ENCODE data around the gene EXOG.

The EXOG gene

DNA sequence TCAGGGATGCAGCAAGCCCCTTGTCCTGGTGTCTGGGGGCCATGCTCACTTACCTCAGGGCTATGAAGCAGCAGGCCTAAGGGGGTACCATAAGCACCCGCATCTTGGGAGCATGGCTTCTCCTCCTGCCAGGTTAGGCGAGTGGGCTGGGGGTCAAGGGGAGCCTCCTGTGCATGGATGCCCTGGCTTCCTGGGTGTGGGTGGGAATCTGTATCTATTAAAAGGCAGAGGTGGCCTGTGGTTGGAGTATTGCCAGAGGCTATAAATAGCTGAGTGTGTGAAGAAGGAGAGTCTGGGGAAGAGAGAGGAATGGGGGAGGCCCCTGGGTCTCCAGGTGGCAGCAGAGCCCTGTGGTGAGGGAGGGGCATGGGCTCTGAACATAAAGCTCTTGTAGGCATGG is 22.9 kb upstream of the EXOG start:
- no peak for DNase-seq (ENCODE audit: low spot score)

DNA sequence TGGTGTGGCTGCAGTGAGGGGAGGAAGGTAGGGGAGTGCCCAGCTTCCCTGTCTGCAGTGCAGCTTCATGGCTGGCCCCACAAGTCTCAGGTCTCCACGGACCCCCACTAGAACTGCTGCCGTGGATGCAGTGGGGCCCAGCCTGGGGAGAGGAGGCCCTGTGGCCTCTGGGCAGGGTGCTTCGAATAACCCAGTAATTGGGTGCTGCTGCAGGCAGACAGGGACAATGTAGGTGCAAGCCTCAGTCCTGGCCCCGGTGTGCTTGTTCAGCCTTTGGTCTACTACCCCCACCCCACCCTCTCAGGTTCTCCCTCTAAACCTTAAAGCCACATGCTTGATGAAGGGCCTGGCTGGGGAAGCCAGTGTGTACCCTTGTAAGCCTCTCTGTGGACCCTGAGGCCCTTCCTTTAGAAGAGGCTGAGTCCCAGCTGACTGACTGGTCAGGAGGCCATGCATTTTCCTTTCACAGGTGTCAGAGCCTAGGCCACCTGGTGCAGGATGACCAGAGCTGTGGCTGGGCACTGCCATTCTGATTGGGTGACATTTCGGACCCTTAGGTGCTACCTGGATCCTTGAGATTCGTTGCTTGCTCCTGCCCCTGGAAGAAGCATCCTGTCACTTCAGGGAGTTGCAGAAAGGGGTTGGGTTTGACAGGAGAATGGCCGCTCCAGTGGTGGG is 21.1 kb upstream of the EXOG start:
- no peak for DNase-seq (ENCODE audit: low spot score)

DNA sequence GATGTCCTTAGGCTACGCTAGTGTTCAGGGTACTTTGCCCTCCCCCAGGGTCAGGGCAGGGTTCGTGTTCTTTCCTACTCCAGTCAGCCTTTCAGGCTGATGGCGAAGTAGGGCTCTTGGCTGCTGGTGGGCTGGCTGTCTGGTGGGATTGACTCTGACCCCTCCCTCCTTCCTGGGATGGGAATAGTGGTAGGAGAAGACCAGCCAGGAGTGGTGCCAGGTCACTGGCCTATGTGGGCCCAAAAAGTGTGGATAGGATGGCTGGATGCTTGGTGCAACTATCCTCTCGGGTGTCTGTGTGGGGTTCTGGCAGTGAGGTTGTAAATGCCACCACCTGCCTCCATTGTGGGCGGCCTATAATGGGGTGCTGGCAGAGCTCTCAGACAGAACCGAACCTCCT is 20.4 kb upstream of the EXOG start:
- DNase-seq (ENCODE audit: low spot score) = no peak

DNA sequence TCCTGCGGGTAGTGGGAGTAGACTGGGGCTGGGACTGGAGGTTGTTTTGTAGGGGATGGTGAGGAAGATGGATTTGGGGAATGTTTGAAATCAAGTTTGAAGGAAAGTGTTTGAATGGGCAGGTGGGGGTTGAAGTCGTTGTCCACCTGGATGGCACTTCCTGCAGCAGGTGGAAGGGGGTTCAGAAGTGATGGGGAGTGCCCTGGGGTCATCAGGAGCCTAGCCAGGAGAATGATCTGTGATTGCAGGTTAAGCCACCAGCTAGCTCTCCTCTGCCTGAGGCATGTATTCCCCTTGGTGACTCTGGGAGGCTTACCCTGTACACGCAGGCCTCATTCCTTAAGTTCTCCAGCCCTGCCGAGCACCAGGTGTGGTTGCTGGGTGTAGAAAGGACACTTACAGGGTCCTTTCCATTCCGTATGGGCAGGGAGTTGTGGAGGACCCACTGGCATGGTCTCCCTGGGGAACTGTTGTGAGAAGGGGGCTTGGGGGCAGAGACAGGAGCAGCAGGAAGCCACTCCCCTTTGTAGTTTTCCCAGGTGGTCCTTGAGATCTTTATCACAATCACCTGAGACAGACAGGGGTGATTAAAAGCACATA is 19.9 kb upstream of the EXOG start:
- no peak for DNase-seq (ENCODE audit: low spot score)

DNA sequence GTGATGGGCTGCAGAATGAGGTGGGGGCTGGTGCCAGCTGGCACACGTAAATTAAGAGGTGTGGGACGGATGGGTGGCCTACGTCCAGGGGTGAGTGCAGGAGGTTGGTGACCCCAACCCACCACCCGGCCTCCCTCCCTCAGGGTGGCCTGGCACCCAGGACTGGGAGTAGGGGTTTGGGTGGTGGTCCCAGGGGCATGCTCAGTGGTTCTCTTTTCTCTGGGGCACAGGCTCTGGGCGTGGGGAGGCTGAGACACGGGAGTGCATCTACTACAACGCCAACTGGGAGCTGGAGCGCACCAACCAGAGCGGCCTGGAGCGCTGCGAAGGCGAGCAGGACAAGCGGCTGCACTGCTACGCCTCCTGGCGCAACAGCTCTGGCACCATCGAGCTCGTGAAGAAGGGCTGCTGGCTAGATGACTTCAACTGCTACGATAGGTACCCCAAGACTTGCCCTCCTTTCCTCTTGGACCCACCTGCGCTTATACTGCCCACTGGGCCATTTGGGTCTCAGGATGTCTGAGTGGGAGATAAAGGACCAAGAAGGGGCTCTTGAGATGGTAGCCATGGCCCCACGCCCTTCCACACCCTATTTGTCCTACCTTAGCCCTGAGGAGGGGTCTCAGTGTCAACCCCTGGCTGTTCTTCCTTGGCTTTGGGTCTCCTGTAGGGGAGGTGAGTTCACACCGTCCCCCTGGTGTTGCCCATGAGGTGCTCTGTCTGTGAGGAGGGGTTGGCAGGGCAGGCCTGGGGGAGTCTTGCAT is 18.9 kb upstream of the EXOG start:
- DNase-seq (ENCODE audit: low spot score) = no peak

DNA sequence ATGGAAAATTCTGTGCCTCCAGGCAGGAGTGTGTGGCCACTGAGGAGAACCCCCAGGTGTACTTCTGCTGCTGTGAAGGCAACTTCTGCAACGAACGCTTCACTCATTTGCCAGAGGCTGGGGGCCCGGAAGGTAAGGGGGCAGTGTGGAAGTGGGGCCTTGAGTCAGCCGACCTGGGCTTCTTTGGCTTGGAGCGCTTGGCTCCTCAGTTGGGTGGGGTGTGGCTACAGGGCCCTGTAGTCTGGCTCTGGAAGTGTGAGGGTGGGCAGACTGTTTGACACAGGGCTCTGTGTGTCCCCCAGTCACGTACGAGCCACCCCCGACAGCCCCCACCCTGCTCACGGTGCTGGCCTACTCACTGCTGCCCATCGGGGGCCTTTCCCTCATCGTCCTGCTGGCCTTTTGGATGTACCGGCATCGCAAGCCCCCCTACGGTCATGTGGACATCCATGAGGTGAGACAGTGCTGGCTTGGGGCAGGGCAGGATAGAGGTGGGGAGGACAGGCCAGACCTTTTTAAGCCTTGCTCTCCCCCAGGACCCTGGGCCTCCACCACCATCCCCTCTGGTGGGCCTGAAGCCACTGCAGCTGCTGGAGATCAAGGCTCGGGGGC is 18.2 kb upstream of the EXOG start:
- no peak for DNase-seq (ENCODE audit: low spot score)

DNA sequence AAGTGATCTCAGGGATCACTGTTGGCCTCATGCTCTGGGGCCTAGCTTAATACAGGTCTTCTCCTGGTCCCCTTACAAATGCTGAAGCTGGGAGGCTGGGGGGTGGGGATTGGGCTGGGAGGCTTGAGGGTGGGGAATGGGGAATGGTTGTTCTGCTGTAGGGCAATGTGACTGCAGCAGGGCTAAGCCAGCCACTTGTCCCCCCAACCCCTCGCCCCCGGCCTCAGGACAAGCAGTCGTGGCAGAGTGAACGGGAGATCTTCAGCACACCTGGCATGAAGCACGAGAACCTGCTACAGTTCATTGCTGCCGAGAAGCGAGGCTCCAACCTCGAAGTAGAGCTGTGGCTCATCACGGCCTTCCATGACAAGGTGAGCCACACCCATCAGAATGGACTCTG is 17.2 kb upstream of the EXOG start:
- no peak for DNase-seq (ENCODE audit: low spot score)

DNA sequence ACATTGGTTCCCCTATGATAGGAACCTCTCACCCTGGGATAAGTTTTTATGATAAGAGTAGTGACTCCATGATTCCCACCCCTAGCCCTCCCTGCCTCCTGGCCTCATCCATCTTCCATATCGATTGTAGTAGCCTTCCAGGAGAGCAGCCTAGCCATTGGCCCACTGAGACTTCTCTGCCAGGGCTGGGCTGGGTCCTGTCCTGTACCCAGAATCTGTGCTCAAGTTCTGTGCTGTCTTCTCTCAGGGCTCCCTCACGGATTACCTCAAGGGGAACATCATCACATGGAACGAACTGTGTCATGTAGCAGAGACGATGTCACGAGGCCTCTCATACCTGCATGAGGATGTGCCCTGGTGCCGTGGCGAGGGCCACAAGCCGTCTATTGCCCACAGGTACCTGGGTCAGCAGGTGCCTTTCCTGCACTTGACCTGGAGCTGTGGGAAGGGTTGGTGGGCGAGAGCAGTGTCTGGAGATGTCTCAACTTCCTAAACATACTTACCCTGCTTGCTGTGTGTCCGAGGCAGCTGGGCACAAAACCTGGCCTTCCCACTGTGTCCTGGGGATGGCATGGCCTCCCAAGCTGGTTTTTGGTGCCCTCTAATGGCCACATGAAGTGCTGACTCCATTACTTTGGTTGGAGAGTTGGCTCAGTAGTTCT is 16.6 kb upstream of the EXOG start:
- peak; percentile 48 for DNase-seq (ENCODE audit: low spot score)

DNA sequence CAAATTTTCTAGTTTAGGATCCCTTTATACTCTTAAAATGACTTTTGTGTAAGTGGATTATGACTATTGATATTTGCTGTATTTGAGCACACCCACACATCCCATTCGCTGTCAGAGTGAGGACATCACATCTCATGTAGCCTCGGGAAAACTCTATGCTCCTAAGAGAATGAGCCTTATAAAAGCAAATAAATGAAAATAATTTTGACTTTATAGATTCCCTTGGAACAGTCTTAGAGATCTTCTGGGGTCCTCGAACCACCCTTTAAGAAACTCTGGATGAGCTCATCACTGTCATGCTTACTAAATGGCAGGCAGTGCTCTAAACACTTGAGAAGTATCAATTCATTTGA is 16.1 kb upstream of the EXOG start:
- no peak for DNase-seq (ENCODE audit: low spot score)

DNA sequence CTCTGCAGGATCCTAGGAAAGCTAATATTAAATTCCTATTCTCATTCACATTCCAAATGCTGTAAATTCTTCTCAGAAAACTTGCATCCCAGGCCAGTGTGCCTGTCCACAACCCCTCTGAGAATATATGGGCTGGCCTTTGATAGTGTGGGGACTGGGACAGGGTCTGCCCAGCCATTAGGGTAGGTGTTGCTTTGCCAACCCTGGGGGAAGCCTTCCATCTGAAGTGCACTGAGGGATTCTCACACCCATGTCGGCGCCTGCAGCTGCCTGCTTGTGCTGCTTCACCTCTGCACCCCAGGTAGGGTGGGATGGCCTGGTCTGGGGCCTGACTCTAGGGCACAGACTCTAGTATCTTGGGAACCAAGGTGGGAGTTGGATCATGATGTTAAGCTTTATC is 15.2 kb upstream of the EXOG start:
- no peak for DNase-seq (ENCODE audit: low spot score)

DNA sequence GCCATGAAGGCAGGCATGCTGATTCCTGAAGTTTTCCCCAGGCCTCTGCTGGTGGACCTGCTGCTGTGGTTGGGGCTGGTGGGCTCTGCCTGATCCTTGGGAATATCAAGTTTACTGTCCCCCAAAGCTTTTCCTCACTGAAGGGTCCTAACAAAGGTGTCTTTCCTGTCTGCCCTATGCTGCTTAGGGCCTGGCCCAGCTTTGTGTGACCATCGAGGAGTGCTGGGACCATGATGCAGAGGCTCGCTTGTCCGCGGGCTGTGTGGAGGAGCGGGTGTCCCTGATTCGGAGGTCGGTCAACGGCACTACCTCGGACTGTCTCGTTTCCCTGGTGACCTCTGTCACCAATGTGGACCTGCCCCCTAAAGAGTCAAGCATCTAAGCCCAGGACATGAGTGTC is 13.2 kb upstream of the EXOG start:
- no peak for DNase-seq (ENCODE audit: low spot score)

DNA sequence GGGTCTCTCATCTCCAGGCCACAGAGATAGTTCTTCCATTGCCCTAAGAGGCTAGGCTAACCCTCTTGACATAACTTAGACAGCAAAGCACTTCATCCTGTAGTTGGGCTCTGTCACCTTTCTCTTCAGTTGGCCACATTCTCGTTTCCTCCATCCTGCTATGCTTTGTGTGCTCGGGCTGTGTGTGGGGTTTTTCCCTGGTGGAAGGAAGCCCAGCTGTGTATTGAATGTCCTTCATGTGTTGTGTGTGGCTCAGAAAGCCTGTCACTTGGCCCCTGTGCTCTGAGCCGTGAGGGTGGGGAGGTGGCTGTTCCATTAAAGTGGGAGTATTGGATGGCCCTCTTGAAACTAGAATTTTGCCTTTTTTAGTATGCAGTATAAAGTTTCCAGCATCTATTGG is 8.8 kb upstream of the EXOG start:
- no peak for DNase-seq (ENCODE audit: low spot score)

DNA sequence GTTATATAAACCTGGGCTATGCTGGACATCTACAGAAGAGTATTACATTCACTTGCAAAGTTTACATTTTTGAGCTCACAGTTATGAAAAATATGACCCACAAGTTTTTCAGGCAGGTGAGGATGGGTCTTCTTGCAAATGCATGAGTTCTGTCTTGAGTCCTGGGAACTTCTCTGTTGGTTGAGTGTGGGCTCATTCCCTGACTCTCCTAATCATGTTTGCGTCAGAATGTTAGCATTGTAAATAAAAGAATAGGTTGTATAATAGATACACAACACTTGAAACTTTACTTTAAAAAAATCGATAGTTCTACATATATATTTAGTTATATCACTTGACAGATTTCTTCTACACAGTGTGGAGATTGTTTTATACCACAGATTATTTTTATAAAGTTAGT is 7.2 kb upstream of the EXOG start:
- DNase-seq (ENCODE audit: low spot score) = no peak

DNA sequence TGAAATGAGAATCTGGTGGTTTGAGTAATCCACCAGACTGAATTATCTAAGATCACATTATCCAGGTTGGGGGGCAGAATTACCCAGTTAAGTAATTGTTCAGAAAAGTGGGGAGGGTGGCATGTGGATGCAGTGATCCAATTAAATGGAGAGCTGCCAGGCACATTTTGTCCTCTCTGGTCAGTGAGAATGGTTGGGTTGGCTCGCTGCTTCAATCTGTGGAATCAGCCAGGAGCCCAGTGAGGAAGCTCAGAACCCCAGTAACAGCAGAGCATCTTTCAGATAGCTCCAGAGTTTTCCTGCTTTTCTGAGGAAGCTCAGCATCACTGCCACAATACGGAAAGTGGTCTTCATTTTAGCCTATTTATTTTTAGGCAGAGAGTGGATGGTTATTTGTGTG is 6.4 kb upstream of the EXOG start:
- DNase-seq (ENCODE audit: low spot score) = no peak

DNA sequence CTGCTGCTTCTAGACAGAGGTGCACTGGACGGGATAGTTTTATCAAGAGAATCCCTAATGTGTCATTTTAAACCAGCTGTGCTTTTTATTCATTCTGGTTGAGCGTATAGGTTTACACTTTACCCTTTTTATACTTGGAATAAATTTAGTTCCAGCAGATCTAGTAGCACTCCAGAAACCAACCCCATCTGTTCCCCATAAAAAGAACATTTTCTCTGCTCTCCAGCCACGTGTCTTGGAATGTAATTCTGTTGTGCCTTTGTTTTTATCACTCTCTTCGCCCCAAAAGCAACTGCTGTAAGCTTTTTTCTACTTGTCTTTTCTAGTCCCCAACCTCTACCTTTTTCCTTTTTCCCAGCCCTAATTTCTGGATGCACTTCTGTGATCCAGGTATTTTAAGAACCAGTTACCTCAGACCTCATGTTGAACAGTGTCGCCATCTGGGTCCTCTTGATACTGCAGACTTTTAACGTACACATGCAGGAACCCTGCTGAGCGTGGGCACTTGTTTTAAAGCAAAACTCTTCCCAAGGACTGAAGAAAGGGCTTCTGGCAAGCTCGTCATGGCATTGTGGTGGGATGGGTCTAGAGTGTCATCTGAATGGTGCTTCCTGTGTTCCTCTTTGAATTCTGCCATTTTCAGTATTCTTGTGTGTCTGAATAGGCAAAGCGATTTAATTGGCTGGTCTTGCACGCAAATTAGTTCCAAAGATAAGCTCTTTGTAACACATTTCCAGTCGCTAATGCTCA is 5.7 kb upstream of the EXOG start:
- no peak for DNase-seq (ENCODE audit: low spot score)

DNA sequence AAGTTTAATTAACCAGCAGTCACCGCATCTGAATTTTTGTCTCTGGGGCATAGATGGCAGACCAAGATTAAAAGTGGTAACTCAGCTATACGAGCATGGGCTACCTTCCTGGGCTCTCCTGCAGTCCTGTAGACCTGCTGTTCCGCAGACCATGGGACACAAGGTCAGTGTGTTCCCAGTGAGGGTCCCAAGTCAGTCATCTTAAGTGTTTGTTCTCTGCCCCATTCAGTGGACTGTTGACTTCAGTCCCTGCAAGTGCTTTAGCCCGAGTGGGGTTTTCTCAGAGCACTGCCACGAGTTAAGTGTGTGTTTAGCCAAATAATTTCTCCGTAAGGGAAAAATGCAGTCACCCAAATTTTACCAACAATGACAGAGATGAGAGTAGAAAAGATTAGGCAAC is 4.9 kb upstream of the EXOG start:
- DNase-seq (ENCODE audit: low spot score) = no peak

DNA sequence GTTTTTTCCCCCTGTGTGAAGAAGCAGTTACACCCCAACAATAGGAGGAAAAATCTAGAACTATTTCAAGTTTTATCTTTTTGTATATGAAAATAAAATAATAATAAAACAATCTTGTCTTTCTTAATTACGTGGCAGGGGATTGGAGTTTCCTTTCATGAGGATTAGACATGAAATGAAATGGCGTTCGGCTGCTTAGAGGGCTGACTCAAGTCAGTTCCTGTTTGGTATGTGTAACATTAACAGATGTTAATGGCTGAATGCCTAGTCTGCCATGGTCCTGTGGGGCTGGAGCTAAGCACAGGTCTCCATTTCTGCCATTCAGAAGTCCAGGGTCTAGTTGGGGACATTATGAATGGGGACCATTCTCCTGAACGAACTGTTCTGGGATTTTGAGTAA is 3.1 kb upstream of the EXOG start:
- no peak for DNase-seq (ENCODE audit: low spot score)

DNA sequence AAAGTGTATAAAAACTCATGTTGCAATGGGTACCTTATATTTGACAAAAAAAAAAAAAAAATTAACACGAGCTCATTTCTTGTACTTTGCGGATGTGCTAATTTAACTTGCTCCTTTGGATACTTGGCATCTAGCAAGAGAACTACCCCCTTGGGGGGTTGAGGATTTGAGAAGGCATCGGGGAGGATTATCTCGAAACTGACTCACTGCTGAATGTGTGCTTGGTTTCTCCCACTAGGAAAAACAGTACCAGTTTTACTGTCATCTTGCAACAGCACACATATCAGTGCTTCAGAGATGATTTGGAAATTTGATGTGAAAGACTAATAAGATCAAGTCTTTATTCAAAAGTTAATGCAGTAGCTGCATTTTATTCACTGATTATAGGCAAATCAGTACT is 891 bp downstream of the EXOG start:
- DNase-seq (ENCODE audit: low spot score) = no peak

DNA sequence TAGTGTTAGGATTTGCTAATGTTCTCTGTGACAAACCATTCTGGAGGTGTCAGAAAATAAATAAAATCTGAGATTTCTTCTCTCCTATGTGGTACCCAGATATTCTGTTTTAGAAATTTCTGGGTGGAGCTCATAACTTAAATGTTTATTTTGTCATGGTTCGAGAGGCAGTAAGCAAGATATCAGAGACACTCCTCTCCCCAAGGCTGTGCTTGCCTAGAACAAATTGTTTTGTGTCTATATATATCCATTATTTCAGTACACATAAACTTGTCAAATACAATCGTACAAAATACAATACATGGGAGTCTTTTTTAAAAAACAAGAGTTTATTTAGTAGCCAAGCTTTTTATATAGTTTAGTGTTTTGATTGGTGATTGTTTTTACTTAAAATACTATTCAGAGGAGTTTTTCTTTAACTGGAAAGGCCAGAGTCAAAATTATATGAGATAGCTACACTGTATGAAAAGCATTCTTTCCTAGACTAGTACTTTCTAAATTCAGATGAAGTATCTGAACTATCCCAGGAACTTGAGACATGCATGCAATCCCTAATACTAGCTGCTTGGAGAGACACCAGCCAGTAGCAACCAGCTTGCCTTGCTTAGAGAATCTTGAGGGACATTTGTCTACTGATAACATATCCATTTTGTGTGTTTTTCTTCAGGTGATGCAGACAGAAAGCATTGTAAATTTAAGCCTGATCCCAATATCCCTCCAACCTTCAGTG is 4.7 kb downstream of the EXOG start:
- no peak for DNase-seq (ENCODE audit: low spot score)

DNA sequence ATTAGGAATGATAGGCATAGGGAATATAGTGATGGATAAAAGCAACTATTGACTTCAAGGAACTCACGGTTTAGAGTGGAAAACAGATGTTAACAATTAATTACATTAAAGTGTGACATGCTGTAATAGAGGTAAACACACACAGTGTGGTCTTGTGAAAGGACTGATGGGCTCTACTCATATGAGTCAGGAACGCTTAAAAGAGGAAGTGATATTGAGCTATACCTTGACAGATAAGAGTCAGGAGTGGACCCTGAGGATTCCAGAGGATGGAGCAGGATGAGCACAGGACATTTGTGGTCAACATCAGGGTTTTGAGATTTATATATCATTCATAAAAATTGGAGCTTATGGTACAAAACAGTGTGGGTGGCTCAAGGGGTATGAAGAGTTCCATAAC is 11.0 kb downstream of the EXOG start:
- no peak for DNase-seq (ENCODE audit: low spot score)

DNA sequence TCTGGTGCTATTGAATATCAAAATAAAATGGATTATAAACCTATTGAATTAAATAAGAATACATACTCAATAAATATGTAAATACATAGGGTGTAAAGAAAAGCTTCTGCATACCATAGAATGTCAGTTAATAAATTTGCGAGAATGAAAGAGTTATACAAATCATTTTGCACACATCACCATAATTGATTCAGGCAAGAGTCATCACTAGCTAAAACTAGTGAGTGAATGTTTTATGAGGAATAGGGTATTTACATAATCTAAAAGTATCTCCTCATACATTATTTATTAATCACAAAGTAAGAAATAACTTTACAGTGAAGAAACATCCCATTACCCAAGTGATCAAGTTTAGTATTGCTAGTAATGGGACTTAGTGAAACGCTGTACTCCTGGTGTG is 13.6 kb downstream of the EXOG start:
- no peak for DNase-seq (ENCODE audit: low spot score)
